Measurements from ENCODE around the gene ENGASE. TPM values are rescaled to one million over a fixed set of nuclear protein-coding genes. Genes with fewer than 3 reads are reported as not detected.

Gene ENGASE
- total RNA-seq, 4 donors from 2014 or later = 10.4 to 23.7 (median 19.1) TPM

GRCh38 chr17:79117905-79118487, 43.4 kb downstream of the ENGASE start:
- H3K27ac ChIP-seq (replicated peaks in 1 of 4) = no peak overlapping the region
- intact Hi-C loops (cut with DNase I) = no loop called here
- H3K27me3 ChIP-seq = peaks cover 0 to 34% (median 0%) of the 10 kb centered on the region in 4 donors
- no peak overlapping the region for H3K4me3 ChIP-seq
- H3K9me3 ChIP-seq = no peaks in the 10 kb centered on the region
- H3K36me3 ChIP-seq = no peaks in the 10 kb centered on the region
- H3K4me1 ChIP-seq = peaks cover 7 to 15% (median 13%) of the 10 kb centered on the region in 4 donors
- DNase-seq (ENCODE audit: extremely low spot score) = no peak
- TF ChIP-seq EP300 (IDR thresholded peaks at IDR 0.05) (no peak), POLR2AphosphoS5 (IDR thresholded peaks at IDR 0.05) (no peak), CTCF (IDR thresholded peaks at IDR 0.05) (no peak), POLR2A (IDR thresholded peaks at IDR 0.05; ENCODE audit: low read depth) (no peak)
- 48% methylated on average over 4 of the region's 21 CpGs for WGBS

- Histone ChIP-seq H3K27me3 (peaks cover 0 to 39% (median 0%) of the 10 kb centered on the region in 4 donors), H3K36me3 (no peaks in the 10 kb centered on the region), H3K27ac (replicated peaks in 1 of 4) (no peak overlapping the region), H3K4me1 (peaks cover 7 to 15% (median 13%) of the 10 kb centered on the region in 4 donors), H3K9me3 (no peaks in the 10 kb centered on the region), H3K4me3 (no peak overlapping the region)
- WGBS = 90% methylated on average over 4 of the region's 4 CpGs
- intact Hi-C loops (cut with DNase I) = no loop called here
- no peak for DNase-seq (ENCODE audit: extremely low spot score)
- TF ChIP-seq POLR2AphosphoS5 (IDR thresholded peaks at IDR 0.05) (no peak), CTCF (IDR thresholded peaks at IDR 0.05) (no peak), EP300 (IDR thresholded peaks at IDR 0.05) (no peak), POLR2A (IDR thresholded peaks at IDR 0.05; ENCODE audit: low read depth) (no peak)
Measured at GRCh38 chr17:79118924-79119323, 44.3 kb downstream of the ENGASE start.

- intact Hi-C loops (cut with DNase I) = no loop called here
- TF ChIP-seq POLR2AphosphoS5 (IDR thresholded peaks at IDR 0.05) = no peak
- TF ChIP-seq EP300 (IDR thresholded peaks at IDR 0.05) = no peak
- TF ChIP-seq CTCF (IDR thresholded peaks at IDR 0.05) = no peak
- TF ChIP-seq POLR2A (IDR thresholded peaks at IDR 0.05; ENCODE audit: low read depth) = no peak
- no peak for DNase-seq (ENCODE audit: extremely low spot score)
- no peaks in the 10 kb centered on the region for H3K36me3 ChIP-seq
- peaks cover 0 to 52% (median 0%) of the 10 kb centered on the region in 4 donors for H3K27me3 ChIP-seq
- H3K4me1 ChIP-seq = peaks cover 0 to 2% (median under 1%) of the 10 kb centered on the region in 4 donors
- no peaks in the 10 kb centered on the region for H3K9me3 ChIP-seq
- no peak overlapping the region for H3K27ac ChIP-seq (replicated peaks in 1 of 4)
- H3K4me3 ChIP-seq = no peak overlapping the region
- 93% methylated on average over 5 of the region's 5 CpGs for WGBS
Measured at GRCh38 chr17:79120259-79120658, 45.6 kb downstream of the ENGASE start.

- no peaks in the 10 kb centered on the region for H3K4me1 ChIP-seq
- intact Hi-C loops (cut with DNase I) = no loop called here
- DNase-seq (ENCODE audit: extremely low spot score) = no peak
- 95% methylated on average over 8 of the region's 8 CpGs for WGBS
- TF ChIP-seq EP300 (IDR thresholded peaks at IDR 0.05) (no peak), POLR2A (IDR thresholded peaks at IDR 0.05; ENCODE audit: low read depth) (no peak), CTCF (IDR thresholded peaks at IDR 0.05) (no peak)
- H3K27ac ChIP-seq (replicated peaks in 1 of 4) = no peak overlapping the region
- H3K36me3 ChIP-seq = no peaks in the 10 kb centered on the region
- no peak overlapping the region for H3K4me3 ChIP-seq
- H3K27me3 ChIP-seq = peaks cover 0 to 62% (median 0%) of the 10 kb centered on the region in 4 donors
- no peaks in the 10 kb centered on the region for H3K9me3 ChIP-seq
Measured at GRCh38 chr17:79123988-79124387, 49.4 kb downstream of the ENGASE start.
